ENCODE results near the gene ODAM. TPM values are rescaled to one million over a fixed set of nuclear protein-coding genes. Genes with fewer than 3 reads are reported as not detected.
A peak's percentile ranks its signal among the peaks of the same experiment; 100 is the strongest.

The ODAM gene
- total and polyA plus RNA-seq, 2 of the 8 experiments (the other 6 are each of a cell fraction or from before 2014, with no cell fraction given) = 0.21 TPM; not detected in 1

DNA sequence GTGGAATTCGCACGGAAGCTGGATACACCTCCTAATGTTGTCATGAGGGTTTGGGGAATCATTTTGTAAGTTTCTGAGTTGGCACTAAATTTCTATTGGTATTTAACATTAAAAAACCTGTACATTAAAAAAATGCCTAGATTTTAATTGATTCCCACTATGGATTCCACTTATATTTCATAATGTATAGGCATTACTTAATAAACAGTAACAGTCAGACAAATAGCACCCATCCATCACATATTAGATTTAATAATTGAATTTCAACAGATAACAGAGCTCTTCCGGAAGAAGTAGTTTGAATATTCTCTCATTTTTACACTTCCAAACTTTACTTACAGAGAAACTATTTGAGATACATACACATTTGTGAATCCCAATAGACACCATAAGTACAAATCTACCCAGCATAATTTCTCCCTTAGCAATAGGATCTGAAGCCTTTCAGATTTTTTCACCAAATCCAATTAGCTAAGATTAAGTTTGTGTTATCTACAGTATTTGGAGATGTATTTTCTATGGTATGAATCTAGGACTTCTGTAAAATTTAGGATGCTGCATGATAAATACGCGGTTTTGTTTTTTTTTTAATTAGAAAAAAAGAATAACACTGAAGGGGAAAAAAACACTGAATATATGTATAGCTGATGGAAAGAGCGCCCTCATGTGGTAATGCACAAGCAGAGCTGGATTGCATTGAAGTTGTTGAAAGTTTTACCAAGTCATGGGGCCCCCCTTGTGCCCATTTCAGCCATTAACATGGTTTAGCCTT, 12.2 kb upstream of the ODAM start:
- H3K23me2 ChIP-seq (ENCODE audit: low read depth, low read length) = peaks cover 2% of the 10 kb centered on the region; the same call in 1 of the 2 replicates
- no peaks in the 10 kb centered on the region for H3K79me1 ChIP-seq (ENCODE audit: low read depth, low read length)
- H3K4me1 ChIP-seq (replicated peaks in 1 of 4; ENCODE audit: control insufficient read depth in 3 of 4, insufficient read depth in 4 of 4, low read length in 3 of 4) = no peaks in the 10 kb centered on the region
- H3K27ac ChIP-seq (ENCODE audit: low read depth, low read length) = no peak overlapping the region
- H3K27me3 ChIP-seq (replicated peaks in 1 of 4; ENCODE audit: control insufficient read depth in 3 of 4, extremely low read depth in 1 of 4, insufficient read depth in 3 of 4, low read length in 3 of 4) = no peaks in the 10 kb centered on the region
- H2BK20ac ChIP-seq (ENCODE audit: low read length) = no peak overlapping the region
- no peak overlapping the region for H2BK12ac ChIP-seq (ENCODE audit: low read depth, low read length)
- no peak overlapping the region for H3K18ac ChIP-seq (ENCODE audit: extremely low read depth, low read length)
- H2BK15ac ChIP-seq (ENCODE audit: low read length) = no peak overlapping the region
- no peaks in the 10 kb centered on the region for H4K20me1 ChIP-seq (replicated peaks in 1 of 2; ENCODE audit: control insufficient read depth in 1 of 2, insufficient read depth in 2 of 2, low read length in 2 of 2)
- H2BK5ac ChIP-seq (ENCODE audit: low read depth, low read length) = no peak overlapping the region
- 56% methylated on average over 6 of the region's 6 CpGs; no CpG with 5 or more reads in 1 of the 2 experiments for WGBS, 2 experiments (ENCODE audit: extremely low coverage in 1 of 2, insufficient coverage in 1 of 2, insufficient read length in 1 of 2, insufficient replicate concordance in 2 of 2, low coverage in 1 of 2, low lambda C conversion rate in 2 of 2, missing lambda C conversion rate in 1 of 2)
- no peak overlapping the region for H4K8ac ChIP-seq (ENCODE audit: extremely low read depth, insufficient read depth, low read length)
- H3K56ac ChIP-seq (replicated peaks; ENCODE audit: insufficient read length, low read depth, low read length) = no peak overlapping the region
- no peak overlapping the region for H2AK5ac ChIP-seq (ENCODE audit: low read depth, low read length)
- ChIA-PET POLR2A (ENCODE audit: partially characterized antibody) (no interaction called here), CTCF (ENCODE audit: partially characterized antibody) (interaction anchor here (0.6 to 3.3 kb wide), 35 partner anchors 9 to 1505 kb away, joined by 3 to 13 read pairs (median 4); partner anchors contain the start of genes CSN1S1 and ODAM)
- no peak for TF ChIP-seq JUND (IDR thresholded peaks at IDR 0.05; ENCODE audit: low read length)
- TF ChIP-seq RAD21 (IDR thresholded peaks at IDR 0.05 in 1 of 2, conservative IDR thresholded peaks at IDR 0.05 in 1 of 2; ENCODE audit: low read depth in 2 of 2, low read length in 2 of 2) = peak; percentile 84 to 86
- TF ChIP-seq, protein P1, sequence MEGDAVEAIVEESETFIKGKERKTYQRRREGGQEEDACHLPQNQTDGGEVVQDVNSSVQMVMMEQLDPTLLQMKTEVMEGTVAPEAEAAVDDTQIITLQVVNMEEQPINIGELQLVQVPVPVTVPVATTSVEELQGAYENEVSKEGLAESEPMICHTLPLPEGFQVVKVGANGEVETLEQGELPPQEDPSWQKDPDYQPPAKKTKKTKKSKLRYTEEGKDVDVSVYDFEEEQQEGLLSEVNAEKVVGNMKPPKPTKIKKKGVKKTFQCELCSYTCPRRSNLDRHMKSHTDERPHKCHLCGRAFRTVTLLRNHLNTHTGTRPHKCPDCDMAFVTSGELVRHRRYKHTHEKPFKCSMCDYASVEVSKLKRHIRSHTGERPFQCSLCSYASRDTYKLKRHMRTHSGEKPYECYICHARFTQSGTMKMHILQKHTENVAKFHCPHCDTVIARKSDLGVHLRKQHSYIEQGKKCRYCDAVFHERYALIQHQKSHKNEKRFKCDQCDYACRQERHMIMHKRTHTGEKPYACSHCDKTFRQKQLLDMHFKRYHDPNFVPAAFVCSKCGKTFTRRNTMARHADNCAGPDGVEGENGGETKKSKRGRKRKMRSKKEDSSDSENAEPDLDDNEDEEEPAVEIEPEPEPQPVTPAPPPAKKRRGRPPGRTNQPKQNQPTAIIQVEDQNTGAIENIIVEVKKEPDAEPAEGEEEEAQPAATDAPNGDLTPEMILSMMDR (IDR thresholded peaks at IDR 0.05; ENCODE audit: control extremely low read depth in 1 of 3, insufficient read depth in 1 of 3, low read depth in 1 of 3, low read length in 3 of 3) = peak in 2 of 3 experiments; percentile 83 to 92; a peak in 3 of 4 replicates
- no peak for TF ChIP-seq GTF2F1 (IDR thresholded peaks at IDR 0.05; ENCODE audit: borderline replicate concordance, low read depth, low read length)
- H2AFZ ChIP-seq (ENCODE audit: low read length) = peak overlapping the region; percentile 63; the same call in 1 of the 2 replicates
- no peak overlapping the region for H4K5ac ChIP-seq (ENCODE audit: insufficient read length, low read depth, low read length)
- H3K4me3 ChIP-seq (ENCODE audit: extremely low read depth in 1 of 4, insufficient read depth in 2 of 4, low read depth in 3 of 4, low read length in 4 of 4) = no peak overlapping the region
- H2BK120ac ChIP-seq (replicated peaks; ENCODE audit: low read depth, low read length) = no peak overlapping the region
- no peak overlapping the region for H3K23ac ChIP-seq (ENCODE audit: insufficient read length)
- H4K91ac ChIP-seq (replicated peaks; ENCODE audit: insufficient read length, low read length) = no peak overlapping the region
- no peaks in the 10 kb centered on the region for H3K36me3 ChIP-seq (ENCODE audit: control insufficient read depth in 2 of 4, insufficient read depth in 4 of 4, low read length in 3 of 4)
- H3K9me3 ChIP-seq (ENCODE audit: insufficient read depth in 2 of 2, low read depth in 1 of 2, low read length in 1 of 2) = no peaks in the 10 kb centered on the region
- no peak overlapping the region for H3K4ac ChIP-seq (replicated peaks; ENCODE audit: insufficient read length, low read depth, low read length)
- H3K14ac ChIP-seq (ENCODE audit: insufficient read length) = no peak overlapping the region
- no peak overlapping the region for H3K4me2 ChIP-seq (ENCODE audit: insufficient read depth in 1 of 2, low read depth in 2 of 2, low read length in 2 of 2)
- peak overlapping the region in 1 of 4 experiments; percentile 34; a peak in 1 of 7 replicates for H3K9ac ChIP-seq (replicated peaks in 1 of 4; ENCODE audit: extremely low read depth in 1 of 4, low read depth in 3 of 4, low read length in 3 of 4)
- FAIRE-seq (no peak), DNase-seq (ENCODE audit: low read depth in 1 of 2, low spot score in 2 of 2) (peak; percentile 9 to 46)
- no peaks in the 10 kb centered on the region for H3K79me2 ChIP-seq (ENCODE audit: control insufficient read depth in 1 of 2, insufficient read depth in 2 of 2, low read length in 2 of 2)
